ENCODE measurements around the gene SDK2.
A peak's percentile ranks its signal among the peaks of the same experiment; 100 is the strongest.

Gene SDK2

GRCh38 chr17:73304971-73305812, 339.1 kb downstream of the SDK2 start (continued):
- TF ChIP-seq ZNF610 (tag by site-specific recombination; IDR thresholded peaks at IDR 0.05; ENCODE audit: borderline replicate concordance), result peak; percentile 83; the same call in 1 of the 2 replicates
- peak; percentile 98 for TF ChIP-seq GLIS1 (tag by site-specific recombination; IDR thresholded peaks at IDR 0.05)
- no peak for TF ChIP-seq ZFP41 (tag by site-specific recombination; IDR thresholded peaks at IDR 0.05; ENCODE audit: borderline replicate concordance)
- TF ChIP-seq ZNF626 (tag by site-specific recombination; IDR thresholded peaks at IDR 0.05), result no peak
- TF ChIP-seq ZNF777 (tag by site-specific recombination; IDR thresholded peaks at IDR 0.05; ENCODE audit: borderline replicate concordance), result no peak
- TF ChIP-seq ZNF621 (tag by site-specific recombination; IDR thresholded peaks at IDR 0.05), result no peak
- TF ChIP-seq ZNF175 (tag by site-specific recombination; IDR thresholded peaks at IDR 0.05), result no peak
- TF ChIP-seq ZNF623 (tag by site-specific recombination; IDR thresholded peaks at IDR 0.05), result no peak
- no peak for TF ChIP-seq YY2 (tag by site-specific recombination; IDR thresholded peaks at IDR 0.05)
- TF ChIP-seq ZNF423 (tag by site-specific recombination; IDR thresholded peaks at IDR 0.05), result peak; percentile 93
- TF ChIP-seq SP7 (tag by site-specific recombination; IDR thresholded peaks at IDR 0.05), result peak; percentile 64
- TF ChIP-seq ZNF510 (tag by site-specific recombination; IDR thresholded peaks at IDR 0.05; ENCODE audit: insufficient replicate concordance), result no peak
- peak; percentile 52 for TF ChIP-seq KLF1 (tag by site-specific recombination; IDR thresholded peaks at IDR 0.05)
- TF ChIP-seq GLI2 (tag by site-specific recombination; IDR thresholded peaks at IDR 0.05; ENCODE audit: borderline replicate concordance, low read depth), result no peak
- TF ChIP-seq ZNF394 (tag by site-specific recombination; IDR thresholded peaks at IDR 0.05; ENCODE audit: borderline replicate concordance), result no peak; the same call in 1 of the 2 replicates
- peak; percentile 41; the same call in 1 of the 2 replicates for TF ChIP-seq ZNF518A (tag by site-specific recombination; conservative IDR thresholded peaks at IDR 0.05; ENCODE audit: low read depth)
- no peak for TF ChIP-seq ZNF701 (tag by site-specific recombination; IDR thresholded peaks at IDR 0.05)
- no peak for TF ChIP-seq ZNF639 (tag by site-specific recombination; IDR thresholded peaks at IDR 0.05)
- no peak; the same call in 1 of the 2 replicates for TF ChIP-seq GFI1B (tag by site-specific recombination; IDR thresholded peaks at IDR 0.05)
- TF ChIP-seq GLIS2 (tag by site-specific recombination; IDR thresholded peaks at IDR 0.05), result peak; percentile 97
- TF ChIP-seq, protein P1, sequence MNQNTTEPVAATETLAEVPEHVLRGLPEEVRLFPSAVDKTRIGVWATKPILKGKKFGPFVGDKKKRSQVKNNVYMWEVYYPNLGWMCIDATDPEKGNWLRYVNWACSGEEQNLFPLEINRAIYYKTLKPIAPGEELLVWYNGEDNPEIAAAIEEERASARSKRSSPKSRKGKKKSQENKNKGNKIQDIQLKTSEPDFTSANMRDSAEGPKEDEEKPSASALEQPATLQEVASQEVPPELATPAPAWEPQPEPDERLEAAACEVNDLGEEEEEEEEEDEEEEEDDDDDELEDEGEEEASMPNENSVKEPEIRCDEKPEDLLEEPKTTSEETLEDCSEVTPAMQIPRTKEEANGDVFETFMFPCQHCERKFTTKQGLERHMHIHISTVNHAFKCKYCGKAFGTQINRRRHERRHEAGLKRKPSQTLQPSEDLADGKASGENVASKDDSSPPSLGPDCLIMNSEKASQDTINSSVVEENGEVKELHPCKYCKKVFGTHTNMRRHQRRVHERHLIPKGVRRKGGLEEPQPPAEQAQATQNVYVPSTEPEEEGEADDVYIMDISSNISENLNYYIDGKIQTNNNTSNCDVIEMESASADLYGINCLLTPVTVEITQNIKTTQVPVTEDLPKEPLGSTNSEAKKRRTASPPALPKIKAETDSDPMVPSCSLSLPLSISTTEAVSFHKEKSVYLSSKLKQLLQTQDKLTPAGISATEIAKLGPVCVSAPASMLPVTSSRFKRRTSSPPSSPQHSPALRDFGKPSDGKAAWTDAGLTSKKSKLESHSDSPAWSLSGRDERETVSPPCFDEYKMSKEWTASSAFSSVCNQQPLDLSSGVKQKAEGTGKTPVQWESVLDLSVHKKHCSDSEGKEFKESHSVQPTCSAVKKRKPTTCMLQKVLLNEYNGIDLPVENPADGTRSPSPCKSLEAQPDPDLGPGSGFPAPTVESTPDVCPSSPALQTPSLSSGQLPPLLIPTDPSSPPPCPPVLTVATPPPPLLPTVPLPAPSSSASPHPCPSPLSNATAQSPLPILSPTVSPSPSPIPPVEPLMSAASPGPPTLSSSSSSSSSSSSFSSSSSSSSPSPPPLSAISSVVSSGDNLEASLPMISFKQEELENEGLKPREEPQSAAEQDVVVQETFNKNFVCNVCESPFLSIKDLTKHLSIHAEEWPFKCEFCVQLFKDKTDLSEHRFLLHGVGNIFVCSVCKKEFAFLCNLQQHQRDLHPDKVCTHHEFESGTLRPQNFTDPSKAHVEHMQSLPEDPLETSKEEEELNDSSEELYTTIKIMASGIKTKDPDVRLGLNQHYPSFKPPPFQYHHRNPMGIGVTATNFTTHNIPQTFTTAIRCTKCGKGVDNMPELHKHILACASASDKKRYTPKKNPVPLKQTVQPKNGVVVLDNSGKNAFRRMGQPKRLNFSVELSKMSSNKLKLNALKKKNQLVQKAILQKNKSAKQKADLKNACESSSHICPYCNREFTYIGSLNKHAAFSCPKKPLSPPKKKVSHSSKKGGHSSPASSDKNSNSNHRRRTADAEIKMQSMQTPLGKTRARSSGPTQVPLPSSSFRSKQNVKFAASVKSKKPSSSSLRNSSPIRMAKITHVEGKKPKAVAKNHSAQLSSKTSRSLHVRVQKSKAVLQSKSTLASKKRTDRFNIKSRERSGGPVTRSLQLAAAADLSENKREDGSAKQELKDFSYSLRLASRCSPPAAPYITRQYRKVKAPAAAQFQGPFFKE (tag by site-specific recombination; IDR thresholded peaks at IDR 0.05; ENCODE audit: borderline replicate concordance), result no peak
- TF ChIP-seq, protein P2, sequence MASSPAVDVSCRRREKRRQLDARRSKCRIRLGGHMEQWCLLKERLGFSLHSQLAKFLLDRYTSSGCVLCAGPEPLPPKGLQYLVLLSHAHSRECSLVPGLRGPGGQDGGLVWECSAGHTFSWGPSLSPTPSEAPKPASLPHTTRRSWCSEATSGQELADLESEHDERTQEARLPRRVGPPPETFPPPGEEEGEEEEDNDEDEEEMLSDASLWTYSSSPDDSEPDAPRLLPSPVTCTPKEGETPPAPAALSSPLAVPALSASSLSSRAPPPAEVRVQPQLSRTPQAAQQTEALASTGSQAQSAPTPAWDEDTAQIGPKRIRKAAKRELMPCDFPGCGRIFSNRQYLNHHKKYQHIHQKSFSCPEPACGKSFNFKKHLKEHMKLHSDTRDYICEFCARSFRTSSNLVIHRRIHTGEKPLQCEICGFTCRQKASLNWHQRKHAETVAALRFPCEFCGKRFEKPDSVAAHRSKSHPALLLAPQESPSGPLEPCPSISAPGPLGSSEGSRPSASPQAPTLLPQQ (tag by site-specific recombination; IDR thresholded peaks at IDR 0.05), result peak; percentile 93
- TF ChIP-seq ZNF169 (tag by site-specific recombination; IDR thresholded peaks at IDR 0.05), result no peak
- peak; percentile 51 for TF ChIP-seq SP2 (tag by site-specific recombination; IDR thresholded peaks at IDR 0.05)
- TF ChIP-seq ZBTB17 (tag by site-specific recombination; IDR thresholded peaks at IDR 0.05), result peak; percentile 84
- peak; percentile 92 for TF ChIP-seq ZFP69B (tag by site-specific recombination; IDR thresholded peaks at IDR 0.05)
